Heart right ventricle (tissue), 16 donors: ENCODE results near the gene SOWAHA. TPM values are rescaled to one million over a fixed set of nuclear protein-coding genes. Genes with fewer than 3 reads are reported as not detected.

ENCODE experiments used
- ATAC-seq, 8 donors: fragments of 200-7000 bp; cut with Tn5 transposase; one replicate each; pipeline ENCODE4 v1.9.1; 2020; ENCODE audit warnings: mild to moderate bottlenecking in 8 of 8, moderate library complexity in 8 of 8, moderate number of reproducible peaks in 1 of 8
- DNase-seq, 2 donors: peaks; one replicate each; pipeline ENCODE4 v3.0.0-alpha.2; 2020
- H3K27ac ChIP-seq, 10 donors: fragments of 200-600 bp; sonication (generic) in 2 of 10; one replicate each; pipeline versions ENCODE4 v1.5.0 to v1.8.0; 2020 to 2022; ENCODE audit warnings: mild to moderate bottlenecking in 3 of 10
- H3K27me3 ChIP-seq, 7 donors: fragments of 200-600 bp; one replicate each; pipeline ENCODE4 v1.8.0; 2021 to 2022; ENCODE audit warnings: mild to moderate bottlenecking in 2 of 7
- H3K36me3 ChIP-seq, 9 donors: fragments of 200-600 bp; sonication (generic) in 1 of 9; one replicate each; pipeline versions ENCODE4 v1.5.0 to v1.8.0; 2020 to 2022; ENCODE audit warnings: mild to moderate bottlenecking in 2 of 9
- H3K4me1 ChIP-seq, 9 donors: fragments of 200-600 bp; sonication (generic) in 1 of 9; one replicate each; pipeline versions ENCODE4 v1.5.0 to v1.8.0; 2020 to 2022; ENCODE audit warnings: mild to moderate bottlenecking in 4 of 9
- H3K4me3 ChIP-seq, 10 donors: fragments of 200-600 bp; sonication (generic) in 2 of 10; one replicate each; pipeline versions ENCODE4 v1.5.0 to v1.8.0; 2020 to 2022; ENCODE audit warnings: mild to moderate bottlenecking in 7 of 10, moderate library complexity in 2 of 10
- H3K9me3 ChIP-seq, 11 donors: fragments of 200-600 bp in 10 of 11; sonication (generic) in 2 of 11; one replicate each; pipeline versions ENCODE4 v1.5.0 to v1.8.0; 2013 to 2022; ENCODE audit warnings: mild to moderate bottlenecking in 2 of 11, control low read depth in 1 of 11, moderate library complexity in 1 of 11
- WGBS, 2 donors: extraction: QIAGEN DNeasy Blood & Tissue Kit; methylation state at CpG; one replicate each; pipeline ENCODE4 v1.1.7; 2013; ENCODE audit warnings: inconsistent platforms in 1 of 2; 5-methylcytosine and 5-hydroxymethylcytosine counted together
- intact Hi-C, 10 donors: fragments of 100-400 bp; cut with DNase I; formaldehyde crosslinking; loops; one replicate each; pipeline versions ENCODE4 v1.11.1 to v1.14.2; 2022
- polyA plus RNA-seq, 2 donors: library from polyadenylated mRNA; stranded (reverse); fragments of 200-250 nt; gene quantifications; one replicate each; pipeline ENCODE4 v1.2.3, GENCODE V29; 2013
- total RNA-seq, 10 donors: library from RNA; stranded (reverse); fragmentation: NEBNext Ultra II Directional in 3 of 10; extraction: Animal tissue kit (Norgen Biotek cat#: 25700) in 3 of 10; gene quantifications; one replicate each; pipeline versions ENCODE4 v1.2.1 to v1.2.4, GENCODE V29; 2021 to 2023
- TF ChIP-seq, protein P1 (sequence below), 9 donors: fragments of 200-600 bp; sonication (generic) in 2 of 9; IDR thresholded peaks; one replicate each; pipeline versions ENCODE4 v1.5.0 to v1.8.0; 2021 to 2022; ENCODE audit warnings: antibody characterized with exemption in 9 of 9, mild to moderate bottlenecking in 5 of 9, moderate library complexity in 1 of 9
- donor health status: Arrhythmogenic right ventricular cardiomyopathy.
- donor health status: ischemic (EF 13 %, LVEDD 7.1; RV severe dilation, severe dysfunction).
- donor health status: healthy with polysubstance abuse.
- donor health status: DM: no; HTN: yes; CAD: no.
- donor health status: DM: no; HTN: no; CAD: no.
- donor health status: ischemic (EF 25% LVEDD 6.9; RV normal size, moderate dysfunction).
- donor health status: ischemic (EF 25% LVEDD 5.7; RV mildly dilated, moderate dysfunction).
- donor health status: healthy.
- donor health status: DM: yes; HTN: yes; CAD: no.
- donor health status: Ischemic cardiomyopathy.
- donor health status: ischemic (EF 35%, LVEDD 5.7; RV mildly dilated, moderate dysfunction).
- donor health status: nonischemic (EF 11% LVEDD 7.7; RV severe dilation, severe dysfunction).
- donor health status: DM: yes; HTN: yes; CAD: no.
- donor health status: PGD.
- donor health status: ischemic (EF 29% LVEDD 5.4; RV normal size, mild dysfunction).
- donor health status: nonischemic (EF 23%, LVEDD 6.1; RV moderate dilation, normal function).

Gene SOWAHA
- total and polyA plus RNA-seq, 12 donors: 0.07 to 0.19 (median 0.13) TPM; not detected in 7

DNA sequence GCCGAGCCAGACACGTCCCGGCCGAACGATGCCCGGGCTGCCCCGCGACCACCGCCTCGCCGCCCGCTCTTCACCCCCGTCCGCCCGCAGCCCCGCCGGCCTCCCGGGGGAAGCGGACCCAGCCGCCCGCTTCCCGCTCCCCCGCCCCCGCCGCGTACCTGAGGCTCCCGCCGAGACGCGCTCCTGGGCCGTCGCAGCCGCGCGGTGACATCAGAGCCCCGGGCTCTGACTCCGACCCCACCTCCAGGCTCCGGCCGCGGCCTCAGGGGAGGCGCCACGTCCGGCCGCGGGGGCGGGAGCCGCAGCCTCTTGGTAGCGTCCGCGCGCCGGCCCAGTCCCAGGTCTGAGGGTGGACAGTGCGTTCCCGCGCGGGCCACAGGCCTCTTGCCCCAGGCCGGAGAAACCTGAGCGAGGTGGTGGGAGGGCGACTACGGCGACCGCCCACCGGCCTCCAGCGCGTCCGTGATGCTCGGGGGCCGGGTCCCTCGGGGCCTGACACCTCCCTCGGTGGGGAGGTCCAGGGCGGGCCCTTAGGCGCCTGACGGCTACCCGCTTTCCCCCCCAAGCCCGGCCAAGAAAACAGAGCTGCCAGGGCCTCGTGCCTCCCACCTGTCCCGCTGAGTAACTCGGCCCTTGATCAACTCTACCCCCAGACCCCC is 17.5 kb downstream of the SOWAHA start, which contains the start of gene SHROOM1:
Gene SHROOM1, minus strand, starts transcription at position 212 of the 659 bp plus-strand sequence. CDS start 4,507 bp downstream, outside the sequence.
- WGBS, 2 donors: 5 to 6% methylated on average over 73 to 78 of the region's 78 CpGs
- TF ChIP-seq, protein P1, sequence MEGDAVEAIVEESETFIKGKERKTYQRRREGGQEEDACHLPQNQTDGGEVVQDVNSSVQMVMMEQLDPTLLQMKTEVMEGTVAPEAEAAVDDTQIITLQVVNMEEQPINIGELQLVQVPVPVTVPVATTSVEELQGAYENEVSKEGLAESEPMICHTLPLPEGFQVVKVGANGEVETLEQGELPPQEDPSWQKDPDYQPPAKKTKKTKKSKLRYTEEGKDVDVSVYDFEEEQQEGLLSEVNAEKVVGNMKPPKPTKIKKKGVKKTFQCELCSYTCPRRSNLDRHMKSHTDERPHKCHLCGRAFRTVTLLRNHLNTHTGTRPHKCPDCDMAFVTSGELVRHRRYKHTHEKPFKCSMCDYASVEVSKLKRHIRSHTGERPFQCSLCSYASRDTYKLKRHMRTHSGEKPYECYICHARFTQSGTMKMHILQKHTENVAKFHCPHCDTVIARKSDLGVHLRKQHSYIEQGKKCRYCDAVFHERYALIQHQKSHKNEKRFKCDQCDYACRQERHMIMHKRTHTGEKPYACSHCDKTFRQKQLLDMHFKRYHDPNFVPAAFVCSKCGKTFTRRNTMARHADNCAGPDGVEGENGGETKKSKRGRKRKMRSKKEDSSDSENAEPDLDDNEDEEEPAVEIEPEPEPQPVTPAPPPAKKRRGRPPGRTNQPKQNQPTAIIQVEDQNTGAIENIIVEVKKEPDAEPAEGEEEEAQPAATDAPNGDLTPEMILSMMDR (IDR thresholded peaks at IDR 0.05): no peak
- H3K27ac ChIP-seq: peak within 1 kb of the TSS; percentile 55 to 92 (median 86)
- H3K36me3 ChIP-seq: no peaks in the 10 kb centered on the region
- DNase-seq (peak; percentile 66 to 71), ATAC-seq (peak; percentile 77 to 89 (median 84))
- peak within 1 kb of the TSS; percentile 46 to 89 (median 77) for H3K4me3 ChIP-seq
- H3K27me3 ChIP-seq: peaks cover 0 to 57% (median 0%) of the 10 kb centered on the region in 7 donors
- H3K4me1 ChIP-seq: peaks cover 6 to 33% (median 19%) of the 10 kb centered on the region in 9 donors
- no peaks in the 10 kb centered on the region for H3K9me3 ChIP-seq
- intact Hi-C loops: loop anchor here in 9 of 10 donors (1.0 to 10.0 kb wide), 6 partner anchors 36 to 214 kb away; partner anchors contain the start of genes GDF9 (in 8 of the 9) and UQCRQ (in 8 of the 9)

DNA sequence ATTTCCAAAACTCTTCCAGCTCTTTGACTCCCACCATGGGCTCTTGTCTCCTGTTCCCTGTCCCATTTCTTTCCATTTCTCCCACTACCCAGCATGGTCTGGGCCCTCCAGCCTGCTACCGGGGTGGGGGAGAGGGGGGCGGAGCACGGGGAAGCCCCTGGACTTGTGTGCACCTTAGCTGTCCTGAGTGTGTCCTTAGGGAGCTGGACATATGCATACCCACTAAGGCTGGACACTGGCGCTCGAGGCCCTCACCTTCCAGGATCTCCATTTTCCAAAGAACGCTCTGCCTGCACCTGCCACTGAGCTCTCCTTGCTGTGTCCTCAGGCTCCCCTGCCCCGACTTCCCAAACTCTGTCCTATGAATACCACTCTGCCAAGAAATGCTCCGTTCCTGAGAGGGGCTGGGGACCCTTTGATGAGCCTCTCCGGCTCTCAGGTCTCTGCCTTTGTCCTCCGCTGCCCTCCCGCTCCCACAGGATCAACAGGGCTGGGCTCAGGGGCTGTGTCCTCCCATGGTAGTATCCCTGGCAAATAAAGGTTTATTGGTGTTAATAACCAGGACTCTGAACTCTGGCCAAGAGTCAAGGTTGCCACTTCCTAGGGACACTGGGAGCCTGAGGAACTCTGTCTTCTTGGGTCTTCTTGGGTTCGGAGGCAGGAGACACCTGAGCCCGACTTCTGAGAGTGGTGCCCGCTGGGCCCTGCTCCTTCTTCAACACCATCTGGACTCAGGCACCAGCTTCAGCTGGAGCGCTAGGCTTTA is 18.2 kb downstream of the SOWAHA start:
- TF ChIP-seq, protein P1 (IDR thresholded peaks at IDR 0.05): no peak
- H3K27me3 ChIP-seq: peaks cover 0 to 49% (median 0%) of the 10 kb centered on the region in 7 donors
- DNase-seq: no peak
- H3K9me3 ChIP-seq: no peaks in the 10 kb centered on the region
- H3K27ac ChIP-seq: peak overlapping the region in 9 of 10 donors; percentile 75 to 92 (median 86)
- peak overlapping the region in 9 of 10 donors; percentile 46 to 89 (median 77) for H3K4me3 ChIP-seq
- intact Hi-C loops: loop anchor here in 9 of 10 donors (2.0 to 10.0 kb wide), 5 partner anchors 36 to 214 kb away; partner anchors contain the start of genes GDF9 (in 8 of the 9) and UQCRQ (in 8 of the 9)
- peaks cover 6 to 31% (median 15%) of the 10 kb centered on the region in 9 donors for H3K4me1 ChIP-seq
- WGBS, 2 donors: 83 to 93% methylated on average over 15 of the region's 15 CpGs
- ATAC-seq: no peak
- H3K36me3 ChIP-seq: no peaks in the 10 kb centered on the region

GRCh38 chr5:132832612-132833011 is 19.5 kb downstream of the SOWAHA start:
- H3K4me1 ChIP-seq: peaks cover 6 to 24% (median 12%) of the 10 kb centered on the region in 9 donors
- TF ChIP-seq, protein P1 (IDR thresholded peaks at IDR 0.05): no peak
- no peak overlapping the region for H3K27ac ChIP-seq
- H3K4me3 ChIP-seq: no peak overlapping the region
- 90 to 96% methylated on average over 5 of the region's 5 CpGs for WGBS, 2 donors
- intact Hi-C loops: loop anchor here in 8 of 10 donors (5.0 to 10.0 kb wide), 3 partner anchors 35 to 212 kb away; partner anchors contain the start of genes GDF9 (in 7 of the 8) and UQCRQ (in 7 of the 8)
- no peaks in the 10 kb centered on the region for H3K9me3 ChIP-seq
- H3K36me3 ChIP-seq: no peaks in the 10 kb centered on the region
- no peak for DNase-seq
- peaks cover 0 to 38% (median 0%) of the 10 kb centered on the region in 7 donors for H3K27me3 ChIP-seq
- ATAC-seq: no peak

GRCh38 chr5:132834057-132834456 is 21.0 kb downstream of the SOWAHA start:
- WGBS, 2 donors: 98 to 100% methylated on average over 3 of the region's 3 CpGs
- intact Hi-C loops: loop anchor here in 8 of 10 donors (5.0 to 10.0 kb wide), 3 partner anchors 33 to 211 kb away; partner anchors contain the start of genes GDF9 (in 7 of the 8) and UQCRQ (in 7 of the 8)

More at GRCh38 chr5:132834057-132834456, 21.0 kb downstream of the SOWAHA start:
- Histone ChIP-seq H3K4me1 (peaks cover 6 to 25% (median 11%) of the 10 kb centered on the region in 9 donors), H3K27me3 (peaks cover 0 to 23% (median 0%) of the 10 kb centered on the region in 7 donors), H3K4me3 (no peak overlapping the region), H3K27ac (no peak overlapping the region), H3K9me3 (no peaks in the 10 kb centered on the region), H3K36me3 (no peaks in the 10 kb centered on the region)
- TF ChIP-seq, protein P1 (IDR thresholded peaks at IDR 0.05): no peak
- ATAC-seq (no peak), DNase-seq (no peak)
